ENCODE results near the gene SPDEF.

The SPDEF gene

GRCh38 chr6:34562350-34562749, 6.2 kb upstream of the SPDEF start:
- no peak for DNase-seq

GRCh38 chr6:34561227-34561530, 5.0 kb upstream of the SPDEF start:
- no peak for DNase-seq

GRCh38 chr6:34560366-34561226, 4.5 kb upstream of the SPDEF start:
- peak in 1 of 2 experiments; percentile 38 for DNase-seq

- no peak for DNase-seq
These were observed 3.7 kb upstream of the SPDEF start for GRCh38 chr6:34559651-34560365.

- no peak for DNase-seq
These were observed 2.1 kb upstream of the SPDEF start for GRCh38 chr6:34558172-34558714.

- DNase-seq, result no peak
These were observed 1.1 kb upstream of the SPDEF start for GRCh38 chr6:34557228-34557627.

- no peak for DNase-seq
These were observed 364 bp upstream of the SPDEF start for GRCh38 chr6:34556493-34556892.

- no peak for DNase-seq
These were observed 801 bp downstream of the SPDEF start for GRCh38 chr6:34555328-34555727.

GRCh38 chr6:34555007-34555322, 1.2 kb downstream of the SPDEF start:
- no peak for DNase-seq

- no peak for DNase-seq
These were observed 1.7 kb downstream of the SPDEF start for GRCh38 chr6:34554291-34555006.

- no peak for DNase-seq
These were observed 2.4 kb downstream of the SPDEF start for GRCh38 chr6:34553750-34554149.

GRCh38 chr6:34553146-34553545, 3.0 kb downstream of the SPDEF start:
- no peak for DNase-seq

GRCh38 chr6:34552620-34553019, 3.5 kb downstream of the SPDEF start:
- DNase-seq, result no peak

- no peak for DNase-seq
These were observed 4.4 kb downstream of the SPDEF start for GRCh38 chr6:34551720-34552119.

- no peak for DNase-seq
These were observed 6.3 kb downstream of the SPDEF start for GRCh38 chr6:34549804-34550202.

GRCh38 chr6:34549026-34549803, 6.9 kb downstream of the SPDEF start:
- no peak for DNase-seq

GRCh38 chr6:34547701-34548644, 8.2 kb downstream of the SPDEF start:
- no peak for DNase-seq

- no peak for DNase-seq
These were observed 9.4 kb downstream of the SPDEF start for GRCh38 chr6:34546551-34547321.

GRCh38 chr6:34544776-34545471, 11.2 kb downstream of the SPDEF start:
- no peak for DNase-seq

- no peak for DNase-seq
These were observed 12.0 kb downstream of the SPDEF start for GRCh38 chr6:34544052-34544604.

All from NCI-H526 (cell line).